SH-SY5Y (cell line): ENCODE measurements around the gene ARID3A.

Experiments
- GATA2 ChIP-seq: IDR thresholded peaks from 2 replicates; pipeline ENCODE4 v1.6.1; 2011; ENCODE audit warnings: mild to moderate bottlenecking, low read depth, low read length
- GATA3 ChIP-seq: IDR thresholded peaks from 2 replicates; pipeline ENCODE4 v1.6.1; 2011; ENCODE audit warnings: low read depth, mild to moderate bottlenecking, low read length, moderate library complexity

- TF ChIP-seq GATA2 (no peak), GATA3 (no peak)
Observed at GRCh38 chr19:883661-884211, 42.1 kb upstream of the ARID3A start.
